HEK293T (cell line): ENCODE data around the gene SLC22A4.

Source experiments
- CTCF ChIA-PET: fragments of 350-600 bp; formaldehyde crosslinking; extraction: SDS; loops from one replicate; lab custom pipeline; 2021; ENCODE audit warnings: antibody characterized with exemption, inconsistent platforms; lab: Yijun Ruan, JAX
- POLR2A ChIA-PET: fragments of 350-600 bp; formaldehyde crosslinking; extraction: SDS; loops from one replicate; lab custom pipeline; 2020; ENCODE audit warnings: antibody characterized with exemption, inconsistent platforms; lab: Yijun Ruan, JAX
- DNase-seq: peaks from one replicate; pipeline ENCODE4 v3.0.0; 2012; ENCODE audit warnings: mixed read lengths; ENCODE audit errors: extremely low spot score
- ARNT ChIP-seq: fragments of 450-650 bp; IDR thresholded peaks from 2 replicates; pipeline ENCODE4 v1.6.1; 2017; ENCODE audit warnings: mild to moderate bottlenecking
- BHLHE40 ChIP-seq: fragments of 450-650 bp; IDR thresholded peaks from 2 replicates; pipeline ENCODE4 v1.6.1; 2016; ENCODE audit warnings: mild to moderate bottlenecking, moderate library complexity, borderline replicate concordance
- CTBP1 ChIP-seq: fragments of 450-650 bp; IDR thresholded peaks from 2 replicates; pipeline ENCODE4 v1.6.1; 2016; ENCODE audit warnings: borderline replicate concordance
- ELF4 ChIP-seq: fragments of 450-650 bp; IDR thresholded peaks from 2 replicates; pipeline ENCODE4 v1.6.1; 2017; ENCODE audit warnings: antibody characterized with exemption
- FOXA1 ChIP-seq: fragments of 450-650 bp; IDR thresholded peaks from 2 replicates; pipeline ENCODE4 v1.6.1; 2016; ENCODE audit warnings: mild to moderate bottlenecking
- FOXK2 ChIP-seq: fragments of 450-650 bp; IDR thresholded peaks from 2 replicates; pipeline ENCODE4 v1.6.1; 2016; ENCODE audit warnings: mild to moderate bottlenecking
- FOXM1 ChIP-seq: fragments of 450-650 bp; IDR thresholded peaks from 2 replicates; pipeline ENCODE4 v1.6.1; 2017; ENCODE audit warnings: mild to moderate bottlenecking, borderline replicate concordance
- HDGF ChIP-seq: fragments of 450-650 bp; IDR thresholded peaks from 2 replicates; pipeline ENCODE4 v1.6.1; 2017; ENCODE audit warnings: antibody characterized with exemption, borderline replicate concordance
- L3MBTL2 ChIP-seq: fragments of 450-650 bp; conservative IDR thresholded peaks from 2 replicates; pipeline ENCODE4 v1.6.1; 2016; ENCODE audit warnings: mild to moderate bottlenecking
- LEF1 ChIP-seq: fragments of 450-650 bp; IDR thresholded peaks from 2 replicates; pipeline ENCODE4 v1.6.1; 2017; ENCODE audit warnings: mild to moderate bottlenecking, borderline replicate concordance
- NFRKB ChIP-seq: fragments of 450-650 bp; IDR thresholded peaks from 2 replicates; pipeline ENCODE4 v1.6.1; 2016; ENCODE audit warnings: mild to moderate bottlenecking, moderate library complexity
- SP1 ChIP-seq: fragments of 450-650 bp; IDR thresholded peaks from 2 replicates; pipeline ENCODE4 v1.6.1; 2017
- SUZ12 ChIP-seq: fragments of 450-650 bp; IDR thresholded peaks from 2 replicates; pipeline ENCODE4 v1.6.1; 2016; ENCODE audit warnings: mild to moderate bottlenecking
- TARDBP ChIP-seq: fragments of 450-650 bp; IDR thresholded peaks from 2 replicates; pipeline ENCODE4 v1.6.1; 2016
- ZNF384 ChIP-seq: fragments of 450-650 bp; IDR thresholded peaks from 2 replicates; pipeline ENCODE4 v1.6.1; 2016
- TF ChIP-seq, protein P1 (sequence below): fragments of 450-650 bp; IDR thresholded peaks from 2 replicates; pipeline ENCODE4 v1.6.1; 2016

SLC22A4 gene

DNA sequence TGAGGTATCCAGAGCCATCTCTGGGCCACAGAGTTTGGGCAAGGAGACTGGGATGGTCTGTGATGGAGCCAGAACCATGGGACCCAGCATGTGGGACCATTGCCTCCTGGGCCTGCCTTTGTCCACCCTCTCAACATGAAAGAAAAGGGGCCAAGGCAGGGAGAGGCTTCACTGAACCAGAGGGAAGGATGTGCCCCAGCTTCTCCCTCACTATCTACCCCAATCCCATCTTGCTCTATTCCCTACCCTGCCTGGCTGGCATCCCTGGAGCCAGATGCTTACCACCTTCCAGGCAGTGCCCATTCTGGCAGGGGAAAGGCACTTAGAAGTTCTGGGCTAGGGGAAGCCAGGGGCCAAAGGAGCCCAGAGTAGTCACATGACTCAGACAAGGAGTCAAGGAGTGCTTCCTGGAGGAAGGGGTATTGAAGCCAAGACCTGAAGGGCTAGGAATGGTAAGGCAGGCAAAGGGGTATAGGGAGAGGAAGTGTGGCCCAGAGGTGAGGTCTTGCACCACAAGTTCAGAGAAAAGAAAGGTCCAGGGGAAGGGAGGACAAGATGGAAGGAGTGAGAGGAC lies 26.9 kb upstream of the SLC22A4 start:
- CTCF ChIA-PET, result interaction anchor here (0.7 kb wide), 1 partner anchor 14 kb away, joined by 4 read pairs; no protein-coding TSS in a partner anchor
- DNase-seq, result no peak
- POLR2A ChIA-PET, result interaction anchor here (1.2 kb wide), 1 partner anchor 27 kb away, joined by 7 read pairs; the partner anchor contains the start of gene SLC22A4
- TF ChIP-seq ZNF384 (no peak), NFRKB (no peak), L3MBTL2 (no peak)

DNA sequence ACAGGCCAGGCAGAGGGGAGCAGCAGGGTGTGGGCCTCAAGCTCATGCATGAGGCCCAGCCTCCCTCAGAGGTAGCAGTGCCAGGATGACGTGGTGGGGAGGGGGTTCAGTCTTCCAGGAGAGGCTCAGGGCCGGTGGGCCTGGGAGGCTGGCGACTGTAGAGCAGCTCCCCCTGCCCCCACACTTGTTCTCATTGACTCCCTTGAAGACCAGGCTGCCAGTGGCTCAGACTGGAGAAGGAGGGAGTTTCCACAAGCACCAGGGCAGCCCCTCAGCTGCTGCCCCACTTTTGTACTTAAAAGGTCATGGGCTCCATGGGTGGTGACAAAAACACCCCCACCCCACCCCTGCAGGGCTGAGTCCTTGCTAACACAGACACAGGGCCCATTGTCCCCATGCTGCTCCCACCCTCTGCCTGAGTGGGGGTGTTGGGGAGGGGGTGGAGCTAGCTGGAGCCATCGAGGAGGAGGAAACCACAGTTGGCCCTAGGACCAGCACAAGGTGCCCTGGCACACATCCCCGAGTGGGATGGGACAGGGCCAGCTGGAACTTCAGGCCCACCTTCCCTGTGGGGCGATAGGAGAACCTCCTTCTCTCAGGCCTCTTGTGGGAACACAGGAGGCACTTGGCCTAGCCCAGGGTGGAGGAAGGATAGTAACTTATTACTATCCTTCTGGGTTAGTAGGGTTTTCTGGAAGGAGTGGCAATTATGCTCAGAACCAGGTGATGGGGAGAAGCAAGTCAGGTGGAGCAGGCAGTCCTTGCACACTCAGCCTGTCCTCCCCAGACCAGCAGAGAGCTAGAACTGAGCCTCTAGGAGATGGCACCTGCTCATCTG lies 26.0 kb upstream of the SLC22A4 start:
- DNase-seq, result no peak
- TF ChIP-seq CTBP1 (no peak), TARDBP (no peak), NFRKB (no peak), BHLHE40 (no peak), ELF4 (no peak), SP1 (no peak), LEF1 (no peak), SUZ12 (no peak), FOXM1 (no peak), FOXA1 (no peak), L3MBTL2 (no peak), ZNF384 (no peak), HDGF (no peak), FOXK2 (no peak), ARNT (no peak)
- TF ChIP-seq, protein P1, sequence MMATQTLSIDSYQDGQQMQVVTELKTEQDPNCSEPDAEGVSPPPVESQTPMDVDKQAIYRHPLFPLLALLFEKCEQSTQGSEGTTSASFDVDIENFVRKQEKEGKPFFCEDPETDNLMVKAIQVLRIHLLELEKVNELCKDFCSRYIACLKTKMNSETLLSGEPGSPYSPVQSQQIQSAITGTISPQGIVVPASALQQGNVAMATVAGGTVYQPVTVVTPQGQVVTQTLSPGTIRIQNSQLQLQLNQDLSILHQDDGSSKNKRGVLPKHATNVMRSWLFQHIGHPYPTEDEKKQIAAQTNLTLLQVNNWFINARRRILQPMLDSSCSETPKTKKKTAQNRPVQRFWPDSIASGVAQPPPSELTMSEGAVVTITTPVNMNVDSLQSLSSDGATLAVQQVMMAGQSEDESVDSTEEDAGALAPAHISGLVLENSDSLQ, result no peak
- ChIA-PET CTCF (interaction anchor here (0.5 to 0.7 kb wide), 2 partner anchors 14 to 405 kb away, joined by 4 to 5 read pairs; no protein-coding TSS in a partner anchor), POLR2A (interaction anchor here (0.6 to 1.2 kb wide), 2 partner anchors 26 kb away, joined by 4 to 7 read pairs; partner anchors contain the start of gene SLC22A4)

DNA sequence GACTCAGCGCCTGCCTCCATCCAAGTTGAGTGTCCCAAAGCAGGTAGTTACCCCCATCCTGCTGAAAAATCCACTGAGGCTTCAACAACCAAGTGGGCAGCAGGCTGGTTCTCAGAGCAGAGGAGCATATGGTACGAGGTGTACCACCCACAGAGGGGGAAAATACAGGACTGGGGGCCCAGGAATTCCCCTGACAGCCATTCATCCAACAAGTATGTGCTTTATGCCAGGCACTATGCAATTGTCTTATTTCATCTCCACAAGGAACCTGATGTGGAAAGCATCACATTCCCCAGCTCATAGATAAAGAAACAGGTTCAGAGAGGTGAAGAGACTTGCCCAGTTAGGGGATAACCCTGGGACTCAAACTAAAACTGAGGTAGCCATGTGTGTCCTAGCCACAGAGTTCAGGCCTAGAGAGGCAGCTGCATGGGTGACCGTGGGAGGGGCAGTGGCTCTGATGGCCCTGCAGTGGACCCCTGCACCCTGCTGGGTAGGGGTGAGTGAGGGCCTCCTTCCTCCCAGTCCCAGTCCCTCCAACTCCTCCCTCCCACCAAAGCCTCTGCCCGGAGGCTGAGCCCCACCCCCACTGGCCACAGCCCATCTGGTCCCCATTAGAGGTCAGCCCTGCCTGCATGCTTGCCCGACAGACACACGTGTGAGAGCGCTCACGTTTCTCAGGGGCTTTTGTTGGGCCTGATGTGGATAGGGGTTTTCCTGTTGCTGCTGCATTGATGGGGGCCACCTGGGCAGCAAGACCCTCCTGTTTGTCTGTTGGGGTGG lies 25.2 kb upstream of the SLC22A4 start:
- no peak for DNase-seq
- TF ChIP-seq SP1 (no peak), FOXA1 (no peak), ZNF384 (no peak), SUZ12 (no peak), L3MBTL2 (no peak), NFRKB (no peak), TARDBP (no peak), LEF1 (no peak), CTBP1 (no peak), HDGF (no peak), FOXK2 (no peak), ELF4 (no peak), BHLHE40 (no peak), FOXM1 (no peak), ARNT (no peak)
- TF ChIP-seq, protein P1, result no peak
- ChIA-PET CTCF (interaction anchor here (0.5 kb wide), 1 partner anchor 405 kb away, joined by 5 read pairs; no protein-coding TSS in a partner anchor), POLR2A (interaction anchor here (0.6 kb wide), 1 partner anchor 25 kb away, joined by 4 read pairs; no protein-coding TSS in a partner anchor)

DNA sequence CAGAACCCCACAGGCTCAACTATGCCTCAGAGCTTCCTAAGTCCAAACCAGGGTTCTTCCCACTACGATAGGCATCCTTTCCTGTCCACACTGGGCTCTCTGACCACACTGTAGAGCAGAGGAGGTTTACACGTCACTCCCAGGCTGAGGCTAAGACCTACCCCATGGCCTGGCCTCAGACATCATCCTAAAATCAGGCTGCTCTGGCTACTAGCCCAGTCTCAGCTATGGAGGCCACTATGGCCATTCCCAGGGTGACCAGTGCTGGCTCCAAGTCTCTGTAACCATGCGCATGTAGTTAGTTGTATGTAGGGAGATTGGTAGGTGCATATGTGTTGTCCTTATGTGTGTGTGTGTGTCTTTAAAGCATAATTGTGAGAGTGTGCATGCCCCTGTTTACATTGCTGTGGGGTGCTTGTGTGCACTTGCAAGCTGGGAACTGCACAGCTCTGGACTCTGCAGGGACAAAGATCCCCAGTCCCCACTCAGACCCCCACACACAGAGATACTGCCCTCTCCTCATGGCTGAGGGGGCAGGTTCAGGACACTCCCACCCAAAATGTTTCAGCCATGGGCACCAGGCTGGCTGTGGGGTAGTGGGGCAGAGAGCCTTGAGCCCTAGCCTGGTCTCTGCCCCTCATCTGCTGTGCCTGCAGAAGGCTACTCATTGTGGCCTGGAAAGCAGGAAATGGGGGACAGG lies 24.4 kb upstream of the SLC22A4 start:
- CTCF ChIA-PET, result no interaction called here
- POLR2A ChIA-PET, result no interaction called here
- no peak for DNase-seq
- no peak for TF ChIP-seq NFRKB
- no peak for TF ChIP-seq SUZ12
- TF ChIP-seq SP1, result no peak
- no peak for TF ChIP-seq ELF4
- no peak for TF ChIP-seq HDGF
- no peak for TF ChIP-seq FOXK2
- TF ChIP-seq CTBP1, result no peak
- TF ChIP-seq, protein P1, result no peak
- no peak for TF ChIP-seq ZNF384
- TF ChIP-seq FOXA1, result no peak
- TF ChIP-seq BHLHE40, result no peak
- TF ChIP-seq LEF1, result no peak
- no peak for TF ChIP-seq ARNT
- no peak for TF ChIP-seq FOXM1
- TF ChIP-seq TARDBP, result no peak
- no peak for TF ChIP-seq L3MBTL2

DNA sequence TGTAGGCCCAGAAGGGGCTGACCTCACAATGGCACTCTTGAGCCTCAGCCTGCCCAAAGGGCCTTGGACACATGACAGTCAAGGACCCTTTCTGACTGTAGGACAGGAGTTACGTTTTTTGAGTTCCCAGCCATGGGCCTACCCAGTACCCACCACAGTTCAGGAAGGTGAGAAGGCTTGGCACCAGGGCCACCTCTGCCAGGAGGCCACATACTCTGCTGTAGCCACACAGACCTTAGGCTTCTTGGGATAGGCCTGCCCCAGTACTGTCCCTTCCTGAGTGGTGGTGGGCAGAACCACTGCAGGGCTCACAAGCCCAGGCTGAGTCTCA lies 23.9 kb upstream of the SLC22A4 start:
- DNase-seq, result no peak
- ChIA-PET CTCF (no interaction called here), POLR2A (no interaction called here)
- TF ChIP-seq BHLHE40 (no peak), HDGF (no peak), FOXM1 (no peak), ELF4 (no peak), FOXA1 (no peak), FOXK2 (no peak), SUZ12 (no peak), SP1 (no peak), ZNF384 (no peak), L3MBTL2 (no peak), NFRKB (no peak), LEF1 (no peak), ARNT (no peak), CTBP1 (no peak)
- TF ChIP-seq, protein P1, result no peak
